GM18909 (cell line): Measurements from ENCODE around the gene HAVCR2.
"Not testable (repeated sequence)": the region's sequence is repeated elsewhere in the genome, so short reads cannot be mapped to it uniquely, and the experiment has no call there.

Experiments used
- ATAC-seq: cut with Tn5 transposase; IDR thresholded peaks from one replicate; pipeline ENCODE4 v1.9.1; 2021; ENCODE audit warnings: mild to moderate bottlenecking; ENCODE audit not compliant: unreplicated experiment, poor library complexity

Gene HAVCR2

GRCh38 chr5:157047898-157048297 is 60.9 kb downstream of the HAVCR2 start:
- ATAC-seq: no peak

- not testable (repeated sequence) for ATAC-seq
These were observed 61.8 kb downstream of the HAVCR2 start for GRCh38 chr5:157047016-157047415.

GRCh38 chr5:157046041-157046440 is 62.8 kb downstream of the HAVCR2 start:
- no peak for ATAC-seq

GRCh38 chr5:157045601-157046000 is 63.2 kb downstream of the HAVCR2 start:
- ATAC-seq: no peak

- no peak for ATAC-seq
These were observed 70.2 kb downstream of the HAVCR2 start for GRCh38 chr5:157038568-157039187.
